HepG2 (cell line): ENCODE results near the gene BRD3. TPM values are rescaled to one million over a fixed set of nuclear protein-coding genes. Genes with fewer than 3 reads are reported as not detected.

Source experiments
- DZIP1 ChIP-seq: sonication (generic); formaldehyde crosslinking; IDR thresholded peaks from 2 replicates; pipeline ENCODE4 v1.5.0; 2020; ENCODE audit warnings: mild to moderate bottlenecking, missing genetic modification reagents
- FLYWCH1 ChIP-seq: sonication (generic); formaldehyde crosslinking; IDR thresholded peaks from 2 replicates; pipeline ENCODE4 v1.8.1; 2023; ENCODE audit warnings: mild to moderate bottlenecking, missing genetic modification reagents
- GFI1 ChIP-seq: sonication (generic); formaldehyde crosslinking; IDR thresholded peaks from 2 replicates; pipeline ENCODE4 v1.5.0; 2020; ENCODE audit warnings: missing genetic modification reagents, mild to moderate bottlenecking, borderline replicate concordance
- HOXA7 ChIP-seq: sonication (generic); formaldehyde crosslinking; IDR thresholded peaks from 2 replicates; pipeline ENCODE4 v1.8.1; 2022; ENCODE audit warnings: mild to moderate bottlenecking, missing genetic modification reagents, moderate library complexity
- MLLT10 ChIP-seq: sonication (generic); formaldehyde crosslinking; IDR thresholded peaks from 2 replicates; pipeline ENCODE4 v1.4.0; 2020; ENCODE audit warnings: missing genetic modification reagents
- MNT ChIP-seq: fragments of 450-650 bp; IDR thresholded peaks from 2 replicates; pipeline ENCODE4 v1.6.1; 2016
- MTF2 ChIP-seq: sonication (generic); formaldehyde crosslinking; IDR thresholded peaks from 2 replicates; pipeline ENCODE4 v1.5.0; 2020; ENCODE audit warnings: missing genetic modification reagents, borderline replicate concordance
- NONO ChIP-seq, 2 experiments: fragments of 450-650 bp in 1 of 2; sonication (generic) in 1 of 2; formaldehyde crosslinking in 1 of 2; IDR thresholded peaks in 1 of 2; conservative IDR thresholded peaks in 1 of 2; 2 replicates each; pipeline versions ENCODE4 v1.6.1 to v1.8.0; 2017 to 2022; ENCODE audit warnings: mild to moderate bottlenecking in 1 of 2, missing genetic modification reagents in 1 of 2, moderate library complexity in 1 of 2
- POLR2A ChIP-seq, 2 experiments: IDR thresholded peaks; 2 replicates each; pipeline ENCODE4 v1.6.1; 2011; ENCODE audit warnings: low read depth in 2 of 2, low read length in 2 of 2, mild to moderate bottlenecking in 1 of 2, moderate library complexity in 1 of 2; ENCODE audit not compliant: insufficient read depth in 1 of 2
- PRDM15 ChIP-seq: sonication (generic); formaldehyde crosslinking; IDR thresholded peaks from 2 replicates; pipeline ENCODE4 v1.4.0; 2020; ENCODE audit warnings: missing genetic modification reagents
- SAP130 ChIP-seq: IDR thresholded peaks from 2 replicates; pipeline ENCODE4 v1.6.1; 2016; ENCODE audit warnings: low read depth
- TERF1 ChIP-seq: sonication (generic); formaldehyde crosslinking; IDR thresholded peaks from 2 replicates; pipeline ENCODE4 v1.8.0; 2022; ENCODE audit warnings: mild to moderate bottlenecking, missing genetic modification reagents, moderate library complexity
- TRIM24 ChIP-seq: sonication (generic); formaldehyde crosslinking; IDR thresholded peaks from 2 replicates; pipeline ENCODE4 v1.8.0; 2022; ENCODE audit warnings: mild to moderate bottlenecking, missing genetic modification reagents
- ZBTB21 ChIP-seq: sonication (generic); formaldehyde crosslinking; IDR thresholded peaks from 2 replicates; pipeline ENCODE4 v1.4.0; 2020; ENCODE audit warnings: missing genetic modification reagents
- ZC3H4 ChIP-seq: sonication (generic); formaldehyde crosslinking; IDR thresholded peaks from 2 replicates; pipeline ENCODE4 v1.4.0; 2020; ENCODE audit warnings: missing genetic modification reagents, borderline replicate concordance
- ZNF891 ChIP-seq: sonication (generic); formaldehyde crosslinking; IDR thresholded peaks from 2 replicates; pipeline ENCODE4 v1.5.0; 2020; ENCODE audit warnings: mild to moderate bottlenecking, missing genetic modification reagents
- ZXDC ChIP-seq: sonication (generic); formaldehyde crosslinking; IDR thresholded peaks from 2 replicates; pipeline ENCODE4 v1.5.0; 2020; ENCODE audit warnings: mild to moderate bottlenecking, missing genetic modification reagents
- polyA plus RNA-seq, 8 experiments: library from polyadenylated mRNA; depleted of rRNA in 3 of 8; stranded (reverse) in 7 of 8; unstranded in 1 of 8; fragments of >200 nt; fragmentation: Illumina TruSeq in 4 of 8; extraction: Trizol in 4 of 8; gene quantifications; 2 replicates each; pipeline versions ENCODE4 v1.2.1 to v1.2.3, GENCODE V29; 2011 to 2016; ENCODE audit warnings: low read depth in 4 of 8, missing spikeins in 1 of 8, mixed read lengths in 1 of 8; ENCODE audit not compliant: insufficient read depth in 1 of 8
- total RNA-seq, 5 experiments: library from RNA; depleted of rRNA; stranded (reverse); fragments of >200 nt; fragmentation: Illumina TruSeq; extraction: Trizol; gene quantifications; 2 replicates each; pipeline ENCODE4 v1.2.3, GENCODE V29; 2016; ENCODE audit warnings: low read depth in 1 of 5

The BRD3 gene
- total and polyA plus RNA-seq, 2 of the 13 experiments (the other 11 are each of a cell fraction or from before 2014, with no cell fraction given): 5.9 to 12.9 TPM

GRCh38 chr9:133990366-133991213 is 77.2 kb downstream of the BRD3 start (continued):
- TF ChIP-seq PRDM15 (CRISPR knock-in tag): no peak
- TF ChIP-seq POLR2A (IDR thresholded peaks at IDR 0.05; ENCODE audit: insufficient read depth in 1 of 2, low read depth in 2 of 2, low read length in 2 of 2): peak in 1 of 2 experiments; percentile 62; a peak in 1 of 4 replicates
- TF ChIP-seq FLYWCH1 (CRISPR knock-in tag): no peak
- TF ChIP-seq MTF2: no peak
- peak; percentile 64 for TF ChIP-seq MNT
- TF ChIP-seq GFI1: 0 out of 2 replicates have a peak, but pooled peaks have one; percentile 41
- no peak for TF ChIP-seq MLLT10 (CRISPR knock-in tag)
- TF ChIP-seq HOXA7 (CRISPR knock-in tag): no peak
- no peak for TF ChIP-seq TERF1 (CRISPR knock-in tag)
- TF ChIP-seq NONO (IDR thresholded peaks at IDR 0.05): no peak
- no peak; the same call in 1 of the 2 replicates for TF ChIP-seq NONO (CRISPR knock-in tag; conservative IDR thresholded peaks at IDR 0.05)
- no peak for TF ChIP-seq DZIP1
- TF ChIP-seq SAP130 (CRISPR knock-in tag): peak; percentile 98
- TF ChIP-seq TRIM24 (CRISPR knock-in tag): no peak
- TF ChIP-seq ZNF891 (CRISPR knock-in tag): no peak
- no peak for TF ChIP-seq ZXDC (CRISPR knock-in tag)
- TF ChIP-seq ZBTB21 (CRISPR knock-in tag): no peak
- no peak for TF ChIP-seq ZC3H4 (CRISPR knock-in tag)
